Caco-2 (cell line): ENCODE measurements around the gene SLC41A1. TPM values are rescaled to one million over a fixed set of nuclear protein-coding genes. Genes with fewer than 3 reads are reported as not detected.

Source experiments
- BruUV-seq: library from RNA; stranded (reverse); fragments of 400-500 nt; replicated peaks from 2 replicates; lab custom pipeline; 2021; lab: Mats Ljungman, UMichigan
- CTCF ChIA-PET: fragments of 300-600 bp; sonication (Branson Sonifier 250); formaldehyde crosslinking; loops from one replicate; lab custom pipeline; 2022; ENCODE audit warnings: antibody characterized with exemption; lab: Charles Lee
- POLR2A ChIA-PET: fragments of 300-600 bp; sonication (Branson Sonifier 250); formaldehyde crosslinking; loops from one replicate; lab custom pipeline; 2022; ENCODE audit warnings: antibody characterized with exemption; lab: Charles Lee
- DNase-seq, 2 experiments: peaks; one replicate each; pipeline versions ENCODE4 v3.0.0 to v3.0.0-alpha.2; 2020 to 2022
- H3K27me3 ChIP-seq: replicated peaks from 2 replicates; pipeline ENCODE4 v1.6.0; 2011; ENCODE audit warnings: low read length; ENCODE audit not compliant: control insufficient read depth, insufficient read depth
- H3K36me3 ChIP-seq: 2 replicates; pipeline ENCODE4 v1.5.1; 2011; ENCODE audit warnings: low read length; ENCODE audit not compliant: control insufficient read depth, insufficient read depth
- H3K4me1 ChIP-seq: fragments of 250-450 bp; sonication (Bioruptor Pico); 2 replicates; pipeline ENCODE4 v1.5.1; 2020; ENCODE audit warnings: mild to moderate bottlenecking
- H3K4me3 ChIP-seq: 2 replicates; pipeline ENCODE4 v1.5.1; 2011; ENCODE audit warnings: low read depth, mild to moderate bottlenecking, control low read depth, low read length
- H3K9me3 ChIP-seq: fragments of 250-450 bp; sonication (Bioruptor Pico); 2 replicates; pipeline ENCODE4 v1.5.1; 2020; ENCODE audit warnings: mild to moderate bottlenecking, moderate library complexity
- H3K27ac Mint-ChIP-seq: one replicate; pipeline ENCODE4 v1.8.0; 2022; ENCODE audit warnings: mixed read lengths; ENCODE audit not compliant: unreplicated experiment
- H3K27me3 Mint-ChIP-seq: one replicate; pipeline ENCODE4 v1.8.0; 2022; ENCODE audit warnings: mixed read lengths; ENCODE audit not compliant: insufficient read depth, unreplicated experiment
- H3K36me3 Mint-ChIP-seq: one replicate; pipeline ENCODE4 v1.8.0; 2022; ENCODE audit warnings: mild to moderate bottlenecking, mixed read lengths; ENCODE audit not compliant: insufficient read depth, unreplicated experiment
- H3K4me1 Mint-ChIP-seq: one replicate; pipeline ENCODE4 v1.8.0; 2022; ENCODE audit warnings: low read depth, mixed read lengths; ENCODE audit not compliant: unreplicated experiment
- H3K4me3 Mint-ChIP-seq: one replicate; pipeline ENCODE4 v1.8.0; 2022; ENCODE audit warnings: mild to moderate bottlenecking, moderate library complexity, mixed read lengths; ENCODE audit not compliant: unreplicated experiment
- H3K9me3 Mint-ChIP-seq: one replicate; pipeline ENCODE4 v1.8.0; 2022; ENCODE audit warnings: mixed read lengths; ENCODE audit not compliant: unreplicated experiment
- CTCF ChIP-seq, 2 experiments: fragments of 200-600 bp in 1 of 2; IDR thresholded peaks; 1 replicate in 1 of 2; 2 replicates in 1 of 2; pipeline versions ENCODE4 v1.5.1 to v1.8.0; 2011 to 2022; ENCODE audit warnings: antibody characterized with exemption in 1 of 2, control low read depth in 1 of 2, inconsistent platforms in 1 of 2, low read depth in 1 of 2, low read length in 1 of 2, mild to moderate bottlenecking in 1 of 2, moderate library complexity in 1 of 2; ENCODE audit not compliant: insufficient read depth in 1 of 2, severe bottlenecking in 1 of 2, unreplicated experiment in 1 of 2
- intact Hi-C: fragments of 100-400 bp; cut with micrococcal nuclease; formaldehyde crosslinking; loops from one replicate; pipeline ENCODE4 v1.10.0; 2022; ENCODE audit not compliant: unreplicated experiment
- total RNA-seq: library from RNA; stranded (reverse); gene quantifications from 2 replicates; pipeline ENCODE4 v1.2.3, GENCODE V29; 2022

The SLC41A1 gene
- total RNA-seq, 1 experiment from 2014 or later: 12.5 TPM

DNA sequence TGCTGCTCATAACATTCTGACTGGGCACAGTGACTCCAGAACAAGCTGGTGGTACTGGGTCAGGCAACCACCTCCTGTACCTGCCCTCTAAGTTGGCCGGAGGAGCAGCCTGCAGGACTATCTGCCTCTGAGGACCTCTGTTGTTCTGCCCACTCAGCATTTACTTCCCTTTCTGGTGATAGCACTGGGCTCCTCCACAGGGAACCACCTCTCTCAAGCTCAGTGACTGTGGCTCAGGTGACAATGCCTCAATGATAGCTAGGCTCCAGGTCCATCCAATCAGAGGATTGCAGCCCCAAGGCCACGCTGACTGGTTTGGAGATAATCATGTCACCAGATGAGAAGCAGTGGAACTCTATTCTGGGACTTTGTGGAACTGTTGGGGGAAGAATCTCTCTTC lies 15.8 kb downstream of the SLC41A1 start:
- no peaks in the 10 kb centered on the region for H3K36me3 Mint-ChIP-seq
- DNase-seq: no peak
- Histone ChIP-seq H3K27me3 (no peaks in the 10 kb centered on the region), H3K9me3 (no peaks in the 10 kb centered on the region), H3K4me1 (no peaks in the 10 kb centered on the region), H3K4me3 (no peak overlapping the region), H3K36me3 (no peaks in the 10 kb centered on the region)
- POLR2A ChIA-PET: interaction anchor here (0.5 kb wide), 1 partner anchor 993 kb away, joined by 3 read pairs; no protein-coding TSS in a partner anchor
- intact Hi-C loops: no loop called here
- no peaks in the 10 kb centered on the region for H3K4me1 Mint-ChIP-seq
- no peak for TF ChIP-seq CTCF (IDR thresholded peaks at IDR 0.05; ENCODE audit: insufficient read depth in 1 of 2, low read depth in 1 of 2, low read length in 1 of 2, severe bottlenecking in 1 of 2, unreplicated experiment in 1 of 2)
- BruUV-seq: no TSS peak
- H3K9me3 Mint-ChIP-seq: no peaks in the 10 kb centered on the region
- no peaks in the 10 kb centered on the region for H3K27me3 Mint-ChIP-seq
- no peak overlapping the region for H3K27ac Mint-ChIP-seq
- CTCF ChIA-PET: no interaction called here
- H3K4me3 Mint-ChIP-seq: no peak overlapping the region

GRCh38 chr1:205794011-205794730 lies 18.8 kb downstream of the SLC41A1 start:
- no TSS peak for BruUV-seq
- Histone ChIP-seq H3K4me3 (no peak overlapping the region), H3K36me3 (no peaks in the 10 kb centered on the region), H3K9me3 (no peaks in the 10 kb centered on the region), H3K27me3 (no peaks in the 10 kb centered on the region), H3K4me1 (no peaks in the 10 kb centered on the region)
- Mint-ChIP-seq H3K9me3 (no peaks in the 10 kb centered on the region), H3K4me3 (no peak overlapping the region), H3K27me3 (no peaks in the 10 kb centered on the region), H3K27ac (no peak overlapping the region), H3K36me3 (no peaks in the 10 kb centered on the region), H3K4me1 (no peaks in the 10 kb centered on the region)
- TF ChIP-seq CTCF (IDR thresholded peaks at IDR 0.05; ENCODE audit: insufficient read depth in 1 of 2, low read depth in 1 of 2, low read length in 1 of 2, severe bottlenecking in 1 of 2, unreplicated experiment in 1 of 2): no peak
- ChIA-PET POLR2A (no interaction called here), CTCF (interaction anchor here (0.6 to 4.3 kb wide), 4 partner anchors 20 to 183 kb away, joined by 3 to 98 read pairs (median 6); partner anchors contain the start of gene RAB29)
- no peak for DNase-seq
- intact Hi-C loops: no loop called here

GRCh38 chr1:205792961-205793673 lies 19.9 kb downstream of the SLC41A1 start:
- Mint-ChIP-seq H3K4me3 (no peak overlapping the region), H3K27ac (no peak overlapping the region), H3K4me1 (no peaks in the 10 kb centered on the region), H3K36me3 (no peaks in the 10 kb centered on the region), H3K9me3 (no peaks in the 10 kb centered on the region), H3K27me3 (no peaks in the 10 kb centered on the region)
- no TSS peak for BruUV-seq
- intact Hi-C loops: no loop called here
- Histone ChIP-seq H3K36me3 (no peaks in the 10 kb centered on the region), H3K9me3 (no peaks in the 10 kb centered on the region), H3K27me3 (no peaks in the 10 kb centered on the region), H3K4me3 (no peak overlapping the region), H3K4me1 (no peaks in the 10 kb centered on the region)
- ChIA-PET POLR2A (no interaction called here), CTCF (interaction anchor here (1.3 to 4.3 kb wide), 3 partner anchors 18 to 184 kb away, joined by 3 to 98 read pairs (median 5); partner anchors contain the start of gene RAB29)
- no peak for DNase-seq
- TF ChIP-seq CTCF (IDR thresholded peaks at IDR 0.05; ENCODE audit: insufficient read depth in 1 of 2, low read depth in 1 of 2, low read length in 1 of 2, severe bottlenecking in 1 of 2, unreplicated experiment in 1 of 2): no peak
